GM18499 (cell line): ENCODE data around the gene MC1R.

ENCODE experiments used
- ATAC-seq: cut with Tn5 transposase; IDR thresholded peaks from one replicate; pipeline ENCODE4 v1.9.1; 2021; ENCODE audit warnings: moderate number of reproducible peaks; ENCODE audit not compliant: insufficient read depth, unreplicated experiment

The MC1R gene

DNA sequence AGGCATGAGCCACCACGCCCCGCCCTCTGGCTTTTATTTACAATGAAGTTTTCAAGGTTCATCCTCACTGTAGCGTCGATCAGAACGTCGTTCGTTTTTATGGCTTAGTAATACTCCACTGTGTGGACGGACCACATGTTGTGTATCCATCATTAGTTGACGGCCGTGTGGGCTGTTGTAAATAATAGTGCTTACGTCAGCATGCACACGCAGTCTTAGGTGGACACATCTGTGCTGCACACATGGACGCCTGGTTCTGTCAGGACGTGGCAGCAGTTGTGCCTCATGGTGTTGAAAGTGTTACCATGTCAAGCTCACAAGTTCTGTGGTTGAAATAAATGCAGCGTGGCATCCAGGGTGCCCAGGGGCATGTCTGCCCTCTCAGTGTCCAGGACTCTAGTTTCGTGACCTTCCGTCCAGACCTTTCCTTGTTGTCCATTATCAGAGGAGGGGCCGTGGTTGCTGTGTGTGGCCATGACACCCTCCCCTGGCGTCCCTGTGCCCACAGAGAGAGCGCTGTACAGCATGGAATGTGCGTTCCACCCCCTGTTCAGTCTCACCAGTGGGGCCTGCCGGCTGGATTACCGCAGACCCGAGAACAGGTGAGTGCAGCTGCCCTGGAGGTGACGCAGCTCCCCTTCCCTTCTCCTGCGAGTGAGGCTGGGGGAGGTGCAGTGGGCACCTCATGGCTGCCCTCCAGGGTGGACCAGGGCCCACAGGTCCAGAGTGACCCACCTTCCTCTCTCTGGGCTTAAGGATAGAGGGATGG lies 23.0 kb upstream of the MC1R start:
- ATAC-seq = no peak

DNA sequence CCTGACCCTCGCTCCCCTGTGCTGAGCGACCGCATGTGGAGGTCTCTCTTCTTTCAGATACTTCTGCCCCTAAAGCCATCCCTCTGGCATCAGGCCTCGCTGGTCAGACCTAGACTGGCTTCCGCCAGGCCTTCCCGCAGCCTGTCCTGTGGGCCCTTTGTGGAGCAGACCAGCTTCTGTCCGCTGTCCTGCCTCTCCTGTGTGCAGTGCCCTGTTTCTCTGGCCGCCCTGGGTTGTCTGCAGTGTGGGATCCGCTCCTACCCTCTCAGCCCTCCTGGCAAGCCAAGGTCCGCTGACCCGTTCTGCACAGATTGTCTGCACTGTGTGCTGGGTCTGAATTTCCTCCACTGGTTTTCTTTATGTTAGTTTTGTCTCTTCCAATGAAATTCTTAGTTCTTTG lies 21.5 kb upstream of the MC1R start:
- no peak for ATAC-seq

DNA sequence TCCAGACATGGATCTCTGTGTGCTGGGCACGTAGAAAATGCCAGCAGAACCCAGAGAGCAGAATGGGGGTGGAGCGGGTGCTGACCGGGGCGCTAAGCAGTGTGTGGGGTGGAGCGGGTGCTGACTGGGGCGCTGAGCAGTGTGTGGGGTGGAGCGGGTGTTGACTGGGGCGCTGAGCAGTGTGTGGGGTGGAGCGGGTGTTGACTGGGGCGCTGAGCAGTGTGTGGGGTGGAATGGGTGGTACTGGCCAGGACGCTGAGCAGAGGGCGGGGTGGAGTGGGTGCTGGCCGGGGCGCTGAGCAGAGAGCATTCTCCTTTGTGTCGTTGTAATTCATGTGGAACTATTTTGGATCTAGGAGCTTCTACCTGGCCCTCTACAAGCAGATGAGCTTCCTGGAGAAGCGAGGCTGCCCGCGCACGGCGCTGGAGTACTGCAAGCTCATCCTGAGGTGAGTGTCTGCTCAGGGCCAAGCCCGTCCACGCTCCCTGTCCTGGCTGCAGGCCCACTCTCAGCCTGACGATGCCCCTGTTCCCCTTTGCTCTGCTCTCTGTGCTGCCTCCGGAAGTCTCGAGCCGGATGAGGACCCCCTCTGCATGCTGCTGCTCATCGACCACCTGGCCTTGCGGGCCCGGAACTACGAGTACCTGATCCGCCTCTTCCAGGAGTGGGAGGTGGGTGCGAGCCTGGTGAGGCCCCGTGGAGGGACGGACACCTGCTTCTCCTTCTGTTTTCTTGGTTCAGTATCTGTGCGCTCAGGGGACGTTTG lies 20.3 kb upstream of the MC1R start:
- ATAC-seq = no peak

DNA sequence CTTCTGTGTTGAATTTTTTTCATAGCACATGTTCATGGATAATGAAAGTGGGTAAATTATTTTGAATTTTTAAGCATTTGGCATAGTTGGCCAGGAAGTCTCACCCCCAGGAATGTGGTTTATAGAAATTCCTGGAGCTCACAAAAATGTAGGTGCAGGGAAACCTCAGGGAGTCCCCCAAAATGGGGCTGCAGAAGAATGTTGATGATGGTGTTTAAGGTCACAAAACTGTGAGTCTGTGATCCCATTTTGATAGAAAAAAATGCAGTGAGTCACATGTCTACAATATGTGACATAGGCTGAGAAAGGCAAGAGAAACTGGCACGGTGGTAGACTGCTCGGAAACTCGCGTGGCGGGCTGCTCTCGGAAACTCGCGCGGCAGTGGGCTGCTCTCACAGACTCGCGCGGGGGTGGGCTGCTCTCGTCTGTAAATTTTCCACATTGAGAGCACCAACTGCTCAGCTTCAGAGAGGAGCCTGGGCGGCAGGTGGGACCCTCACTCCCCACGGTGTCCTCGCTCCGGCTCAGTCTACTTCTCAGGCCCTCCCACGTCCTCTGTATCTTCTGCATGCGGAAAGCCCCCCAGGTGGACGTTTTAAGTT lies 18.7 kb upstream of the MC1R start:
- no peak for ATAC-seq

DNA sequence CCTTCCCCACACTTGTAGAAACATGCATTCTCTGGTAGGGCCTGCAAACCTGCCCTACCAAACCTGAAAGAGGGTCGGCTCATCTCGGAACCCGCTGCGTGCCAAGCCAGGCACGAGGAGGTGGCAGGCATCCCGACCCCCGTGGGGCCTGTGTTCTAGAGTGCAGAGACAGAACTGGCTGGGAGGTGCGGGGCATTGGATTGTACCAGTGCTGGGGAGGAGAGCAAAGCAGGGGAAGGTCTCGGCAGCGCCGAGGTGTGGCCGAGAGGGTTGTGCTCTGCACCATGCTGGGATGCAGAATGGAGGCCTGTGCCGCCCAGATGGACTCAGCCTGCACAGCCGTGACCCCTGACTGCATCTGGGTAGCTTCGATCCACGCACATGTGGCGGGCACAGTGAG lies 17.8 kb upstream of the MC1R start:
- ATAC-seq = no peak

DNA sequence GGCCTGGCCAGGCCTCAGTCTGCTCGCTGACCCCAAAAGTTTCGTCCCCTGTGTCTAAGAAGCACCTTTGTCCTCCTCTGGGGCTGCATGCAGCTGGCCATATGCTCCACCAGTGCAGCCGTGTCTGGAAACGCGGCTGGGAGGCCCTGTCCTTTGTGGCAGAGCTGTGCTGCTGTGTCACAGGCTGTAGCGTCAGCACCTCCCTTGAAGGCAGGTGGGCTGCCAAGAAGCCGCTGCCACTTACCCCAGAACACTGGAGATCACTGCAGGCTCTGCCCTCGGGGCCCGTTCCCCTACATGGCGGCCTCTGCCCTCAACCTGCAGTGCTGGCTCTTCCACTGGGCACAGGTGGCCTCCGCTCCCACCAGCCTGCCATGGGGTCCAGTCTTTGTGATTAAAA lies 15.7 kb upstream of the MC1R start:
- ATAC-seq = no peak

DNA sequence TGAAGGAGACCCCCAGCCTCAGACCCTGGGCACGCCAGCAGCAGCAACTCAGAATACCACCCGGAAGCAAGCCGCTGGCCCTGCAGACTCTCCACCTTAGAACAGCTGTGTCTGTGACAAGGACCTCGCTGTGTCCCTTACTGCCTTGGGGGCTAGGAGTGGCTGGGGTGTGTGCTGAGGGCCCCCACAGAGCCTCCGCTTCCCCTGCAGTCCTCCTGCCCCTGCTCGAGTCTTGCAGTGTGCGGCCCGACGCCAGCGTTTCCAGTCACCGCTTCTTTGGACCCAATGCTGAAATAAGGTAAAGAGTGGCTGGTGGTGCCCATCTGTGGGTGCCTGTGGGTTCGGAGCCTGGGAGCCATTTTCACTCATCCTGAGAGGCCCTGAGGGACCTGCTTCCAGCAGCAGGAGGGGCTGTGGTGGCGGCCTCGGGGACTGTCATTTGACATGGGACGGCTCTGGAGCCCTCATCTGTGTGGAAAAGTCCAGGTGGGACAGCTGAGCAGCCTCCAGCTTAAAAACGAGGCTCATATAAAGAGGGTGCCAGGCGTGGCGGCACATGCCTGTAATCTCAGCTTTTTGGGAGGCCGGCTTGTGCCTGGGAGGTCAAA lies 14.7 kb upstream of the MC1R start:
- no peak for ATAC-seq

DNA sequence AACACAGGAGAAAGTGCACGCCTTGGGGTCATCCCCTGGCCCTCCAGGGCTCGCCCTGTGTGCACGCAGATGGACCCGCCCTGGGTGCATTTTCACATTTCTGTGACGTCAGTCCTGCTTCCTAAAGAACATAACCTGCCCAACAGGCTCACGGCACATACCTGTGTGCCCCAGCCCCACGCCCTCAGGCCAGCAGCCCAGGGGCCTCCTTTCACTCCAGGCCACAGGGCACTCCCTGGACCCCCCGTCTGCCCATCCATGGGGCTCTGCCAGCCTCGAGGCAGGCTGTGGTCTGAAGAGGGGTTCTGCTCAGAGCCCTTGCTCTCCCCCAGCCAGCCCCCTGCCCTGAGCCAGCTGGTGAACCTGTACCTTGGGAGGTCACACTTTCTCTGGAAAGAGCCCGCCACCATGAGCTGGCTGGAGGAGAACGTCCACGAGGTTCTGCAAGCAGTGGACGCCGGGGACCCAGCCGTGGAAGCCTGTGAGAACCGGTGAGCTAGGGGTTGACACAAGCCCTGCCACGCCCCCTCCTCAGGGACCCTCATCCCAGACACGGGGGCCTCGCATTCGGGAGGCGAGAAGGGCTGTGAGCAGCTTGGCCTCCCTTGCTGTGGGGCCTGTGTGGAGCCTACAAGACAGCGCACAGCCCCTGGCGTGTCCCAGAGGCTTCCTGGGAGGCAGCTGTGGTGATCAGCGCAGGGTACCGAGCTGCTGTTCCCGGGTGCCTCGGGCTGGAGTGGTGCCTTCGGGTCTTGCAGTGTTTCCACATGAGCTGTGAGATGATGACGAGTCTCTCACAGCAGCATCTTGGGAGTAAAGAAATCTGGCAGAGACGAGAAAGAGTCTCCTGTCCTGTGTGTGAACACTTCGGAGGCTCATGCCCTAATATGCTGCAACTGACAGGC lies 13.8 kb upstream of the MC1R start:
- ATAC-seq = no peak

DNA sequence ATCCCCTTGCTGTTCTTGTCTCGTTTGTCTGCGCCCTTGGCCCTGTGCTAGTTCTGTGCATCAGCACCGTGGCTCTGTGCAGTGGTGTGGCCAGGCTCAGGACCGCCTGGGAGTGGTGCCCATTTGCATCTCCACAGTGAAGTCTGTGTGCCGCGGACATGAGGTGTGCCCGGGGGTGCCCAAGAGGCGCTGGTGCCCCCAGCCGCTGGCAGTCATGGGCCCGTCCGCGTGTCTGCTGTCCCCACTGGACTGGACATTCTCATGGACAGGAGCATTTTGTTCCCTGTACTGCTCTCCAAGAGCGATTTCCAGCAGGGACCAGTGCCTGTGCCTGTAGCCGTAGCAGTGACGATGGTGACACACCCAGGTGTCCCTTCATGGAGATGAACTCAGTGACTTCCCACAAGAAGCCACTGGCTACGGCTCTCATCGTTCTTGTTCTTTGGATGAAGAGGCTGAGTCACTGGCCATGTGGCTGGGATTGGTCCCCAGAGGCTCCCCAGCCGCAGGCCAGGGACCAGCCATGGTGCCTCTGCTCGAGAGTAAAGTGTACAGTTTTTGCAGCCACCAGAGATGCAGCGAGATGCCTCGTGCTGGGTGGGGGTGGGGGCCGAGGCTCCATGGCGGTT lies 13.0 kb upstream of the MC1R start:
- no peak for ATAC-seq

DNA sequence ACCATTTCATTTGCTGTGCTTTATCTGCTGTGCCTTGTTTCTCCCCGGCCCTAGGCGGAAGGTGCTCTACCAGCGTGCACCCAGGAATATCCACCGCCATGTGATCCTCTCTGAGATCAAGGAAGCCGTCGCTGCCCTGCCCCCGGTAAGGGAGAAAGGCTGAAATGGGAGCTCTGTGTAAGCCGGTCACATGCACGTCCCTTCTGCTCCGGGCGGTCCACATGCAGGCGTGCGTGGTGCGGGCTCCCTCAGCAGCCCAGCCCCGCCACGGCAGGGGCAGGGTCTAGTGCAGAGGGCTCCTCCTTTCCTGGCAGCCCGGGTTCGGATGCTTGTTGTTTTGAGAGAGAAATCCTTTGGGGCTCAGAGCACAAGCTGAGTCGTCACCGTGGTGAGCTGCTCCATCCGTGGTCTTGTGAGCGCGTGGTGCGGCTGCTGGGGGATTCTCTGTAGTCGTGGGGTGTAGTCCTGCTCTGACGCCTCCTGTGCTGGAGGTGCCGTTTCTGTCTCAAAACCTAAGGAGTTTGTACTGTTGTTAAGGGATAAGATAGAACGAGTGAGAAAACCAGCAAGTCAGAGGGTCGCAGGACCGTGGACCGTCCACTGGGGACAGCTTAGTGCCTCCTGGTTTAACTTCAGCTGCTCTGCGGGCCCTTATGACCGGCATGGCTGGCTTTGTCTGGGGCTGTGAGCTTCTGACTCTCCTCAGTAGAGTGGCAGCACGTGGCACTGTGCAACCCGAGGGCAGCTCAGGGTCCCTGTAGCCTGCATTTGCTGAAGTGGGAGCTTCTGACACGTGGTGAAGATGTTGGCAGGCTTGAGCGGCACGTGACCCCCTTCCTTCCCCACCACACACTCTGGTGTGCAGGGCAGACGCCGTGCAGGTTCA lies 12.3 kb upstream of the MC1R start:
- no peak for ATAC-seq

DNA sequence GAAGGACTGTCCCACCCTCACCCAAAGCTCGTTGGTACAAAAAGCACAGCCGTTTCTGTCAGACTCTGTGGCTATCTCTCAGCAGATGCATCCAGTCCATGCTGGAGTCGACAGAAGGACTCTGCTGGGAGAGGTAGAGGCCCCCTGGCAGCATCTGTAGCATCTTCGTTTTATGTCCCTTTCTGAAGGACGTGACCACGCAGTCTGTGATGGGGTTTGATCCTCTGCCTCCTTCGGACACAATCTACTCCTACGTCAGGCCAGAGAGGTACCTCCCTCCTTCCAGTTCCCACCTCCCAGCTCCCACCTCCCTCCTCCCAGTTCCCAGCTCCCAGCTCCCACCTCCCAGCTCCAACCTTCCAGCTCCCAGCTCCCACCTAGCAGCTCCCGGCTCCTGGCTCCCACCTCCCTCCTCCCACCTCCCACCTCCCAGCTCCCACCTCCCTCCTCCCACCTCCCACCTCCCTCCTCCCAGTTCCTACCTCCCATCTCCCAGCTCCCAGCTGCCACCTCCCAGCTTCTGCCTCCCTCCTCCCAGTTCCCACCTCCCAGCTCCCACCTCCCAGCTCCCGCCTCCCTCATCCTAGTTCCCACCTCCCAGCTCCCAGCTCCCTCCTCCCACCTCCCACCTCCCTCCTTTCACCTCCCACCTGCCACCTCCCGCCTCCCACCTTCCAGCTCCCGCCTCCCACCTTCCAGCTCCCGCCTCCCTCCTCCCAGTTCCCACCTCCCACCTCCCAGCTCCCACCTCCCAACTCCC lies 11.4 kb upstream of the MC1R start:
- ATAC-seq = no peak

DNA sequence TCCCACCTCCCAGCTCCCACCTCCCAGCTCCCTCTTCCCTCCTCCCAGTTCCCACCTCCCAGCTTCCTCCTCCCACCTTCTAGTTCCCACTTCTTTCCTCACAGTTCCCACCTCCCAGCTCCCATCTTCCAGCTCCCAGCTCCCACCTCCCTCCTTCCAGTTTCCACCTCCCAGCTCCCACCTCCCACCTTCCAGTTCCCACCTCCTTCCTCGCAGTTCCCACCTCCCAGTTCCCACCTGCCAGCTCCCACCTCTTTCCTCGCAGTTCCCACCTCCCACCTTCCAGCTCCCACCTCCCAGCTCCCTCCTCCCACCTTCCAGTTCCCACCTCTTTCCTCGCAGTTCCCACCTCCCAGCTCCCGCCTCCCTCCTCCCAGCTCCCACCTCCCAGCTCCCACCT lies 10.4 kb upstream of the MC1R start:
- ATAC-seq = no peak

DNA sequence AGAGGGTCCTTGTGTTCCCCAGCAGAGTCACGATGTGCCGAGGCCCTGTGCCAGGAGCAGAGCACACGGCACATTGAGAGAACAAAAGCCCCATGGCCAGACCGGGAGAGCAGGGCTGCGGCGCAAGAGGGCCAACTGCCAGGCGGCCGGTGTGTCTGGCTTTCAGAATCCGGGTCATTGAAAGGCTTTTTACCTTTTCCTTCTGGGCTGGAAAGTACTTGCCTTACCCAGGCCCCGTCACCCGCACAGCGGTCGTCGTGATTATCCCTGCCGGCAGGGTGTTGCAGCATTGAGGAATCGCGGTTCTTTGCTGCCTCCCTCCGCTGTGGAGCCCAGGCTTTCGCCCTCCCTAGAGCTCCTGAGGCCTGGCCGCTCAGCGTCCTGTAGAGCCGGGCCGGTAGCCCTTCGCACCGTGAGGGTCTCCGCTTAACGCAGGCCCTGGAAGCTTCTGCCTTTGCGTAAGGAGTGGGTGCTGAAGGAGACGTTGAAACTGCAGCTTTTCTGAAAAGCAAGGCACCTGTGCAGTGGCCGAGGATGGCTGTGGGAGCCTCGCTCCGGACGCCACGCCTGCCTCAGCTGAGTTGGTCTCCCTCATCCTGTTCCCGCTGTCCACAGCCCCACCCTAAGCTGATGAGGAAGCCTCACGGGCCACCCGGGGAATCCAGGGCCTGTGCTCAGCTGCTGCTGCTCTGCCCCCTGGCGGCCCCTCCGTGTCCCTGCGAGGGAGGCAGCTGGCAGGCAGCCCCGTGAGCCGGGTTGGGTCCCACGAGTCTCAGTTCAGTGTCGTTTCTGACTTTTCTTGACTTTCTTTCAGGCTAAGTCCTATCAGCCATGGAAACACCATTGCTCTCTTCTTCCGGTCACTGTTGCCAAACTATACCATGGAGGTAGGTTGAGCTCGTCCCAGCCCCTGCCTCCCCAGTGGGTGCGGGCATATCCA lies 8.6 kb upstream of the MC1R start:
- no peak for ATAC-seq

DNA sequence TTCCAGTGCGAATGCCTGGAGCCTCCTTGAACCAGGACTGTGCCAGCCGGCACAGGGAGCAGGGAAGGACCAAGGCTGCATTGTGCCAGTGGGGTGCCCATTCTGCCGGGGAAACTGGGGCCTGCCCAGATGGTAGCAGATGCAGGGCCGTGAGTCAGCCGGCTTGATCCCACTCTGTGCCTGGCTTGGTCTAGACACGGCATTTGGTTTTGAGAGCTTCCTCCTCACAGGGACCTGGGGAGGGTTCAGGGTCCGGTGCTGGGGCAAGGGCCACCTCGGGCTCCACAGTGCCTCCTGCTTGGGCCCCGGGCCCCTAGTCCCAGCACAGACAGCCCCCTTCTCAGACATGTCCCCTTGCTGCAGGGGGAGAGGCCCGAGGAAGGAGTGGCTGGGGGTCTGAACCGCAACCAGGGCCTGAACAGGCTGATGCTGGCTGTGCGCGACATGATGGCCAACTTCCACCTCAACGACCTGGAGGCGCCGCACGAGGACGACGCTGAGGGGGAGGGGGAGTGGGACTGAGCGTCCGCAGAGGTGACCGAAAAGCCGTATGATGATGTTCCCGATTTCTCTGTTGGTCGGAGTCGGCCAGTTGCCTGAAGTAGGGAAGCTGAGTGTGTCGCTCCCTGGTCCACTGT lies 7.8 kb upstream of the MC1R start:
- ATAC-seq = no peak

DNA sequence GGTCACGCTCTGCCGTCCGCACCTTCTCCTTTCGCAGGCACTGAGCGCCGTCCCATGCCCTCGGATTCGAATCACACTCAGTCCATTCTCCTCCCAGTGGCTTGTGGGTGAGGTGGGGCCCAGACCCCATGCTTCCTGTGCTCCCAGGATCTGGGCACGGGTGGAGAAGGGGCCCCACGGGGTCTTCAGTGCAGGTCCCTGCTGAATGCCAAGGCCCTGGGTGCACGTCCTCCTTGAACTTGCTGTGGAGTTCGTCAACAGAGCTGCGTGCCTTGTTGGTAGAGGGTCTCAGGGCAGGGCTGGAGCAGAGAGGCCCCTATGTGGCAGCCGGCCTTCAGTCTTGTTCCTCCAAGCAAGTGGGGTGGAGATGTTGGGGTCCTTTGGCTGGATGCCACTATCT lies 7.3 kb upstream of the MC1R start:
- ATAC-seq = no peak

DNA sequence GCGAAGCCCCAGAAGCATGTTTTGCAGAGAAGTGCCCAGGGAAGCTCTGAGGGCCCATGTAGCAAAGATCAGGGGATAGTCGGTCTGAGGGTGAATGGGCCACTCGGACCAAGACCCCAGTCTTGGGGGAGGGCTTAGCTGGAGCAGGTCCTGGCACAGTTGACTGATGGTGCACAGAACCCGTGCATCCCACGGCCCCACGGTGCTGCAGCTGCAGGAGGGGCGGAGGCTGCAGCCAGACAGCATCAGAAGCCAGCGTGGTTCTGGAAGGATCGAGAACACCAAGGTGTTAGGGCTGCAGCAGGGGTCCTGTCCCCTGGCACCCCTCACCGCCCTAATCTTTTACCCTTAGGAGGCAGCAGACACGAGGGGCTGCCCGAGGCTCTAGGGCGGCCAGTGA lies 6.5 kb upstream of the MC1R start:
- no peak for ATAC-seq

DNA sequence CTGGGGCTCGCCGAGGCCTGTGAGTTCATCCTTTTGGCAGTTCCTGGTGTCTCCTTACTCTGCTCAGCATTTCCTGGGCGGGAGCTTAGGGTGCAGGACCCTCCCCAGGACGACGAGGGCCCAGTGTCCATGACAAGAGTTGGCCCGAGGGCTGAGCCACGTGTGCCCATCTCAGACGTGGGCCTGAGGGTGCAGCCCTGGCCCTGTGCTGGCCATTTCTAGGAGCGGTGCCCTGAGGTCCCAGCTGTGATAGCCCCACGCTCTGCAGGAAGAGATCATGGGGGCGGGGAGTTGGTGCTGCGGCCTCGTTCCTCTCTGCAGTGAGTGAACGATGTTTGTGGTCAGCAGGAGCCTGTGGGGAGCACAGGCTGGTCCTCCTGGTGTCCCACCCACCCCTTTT lies 6.0 kb upstream of the MC1R start:
- ATAC-seq = no peak
